ENCODE data around the gene TFPI.

Gene TFPI

DNA sequence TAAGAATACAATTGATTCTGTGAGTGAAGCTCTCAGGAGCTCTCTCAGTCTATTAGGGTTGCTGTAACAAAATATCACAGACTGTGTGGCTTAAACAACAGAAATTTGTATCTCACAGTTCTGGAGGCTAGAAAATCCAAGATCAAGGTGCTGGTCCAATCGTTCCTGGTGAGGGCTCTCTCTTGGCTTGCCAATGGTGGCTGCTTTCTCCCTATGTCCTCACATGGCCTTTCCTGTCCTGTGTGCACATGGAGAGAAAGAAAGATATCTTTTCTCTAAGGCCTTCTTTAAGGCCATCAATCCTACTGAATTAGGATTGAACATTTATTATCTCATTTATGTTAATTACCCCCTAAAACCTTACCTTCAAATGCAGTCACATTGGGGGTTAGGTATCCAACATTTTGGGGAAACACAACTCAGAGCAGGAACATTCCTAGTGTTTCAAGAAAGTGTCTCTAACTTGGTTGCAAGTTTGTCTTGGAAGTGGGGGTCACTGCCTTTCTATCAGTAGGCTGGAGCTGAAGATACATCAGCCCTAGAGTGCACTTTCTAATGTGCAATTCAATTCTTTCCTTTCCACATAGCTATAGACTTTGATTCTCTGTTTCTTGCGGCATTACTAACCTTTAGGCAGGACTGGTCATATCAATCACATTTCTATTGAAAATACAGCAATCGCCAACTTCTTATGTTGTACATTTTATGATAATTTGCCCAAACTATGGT lies 24.8 kb downstream of the TFPI start:
- H3K4me3 ChIP-seq (ENCODE audit: low read depth, low read length), result no peak overlapping the region
- in situ Hi-C loops (cut with HindIII; ENCODE audit: low sequenced_read_pairs), result no loop called here
- no peak for DNase-seq (ENCODE audit: low read depth)
- TF ChIP-seq, protein P1, sequence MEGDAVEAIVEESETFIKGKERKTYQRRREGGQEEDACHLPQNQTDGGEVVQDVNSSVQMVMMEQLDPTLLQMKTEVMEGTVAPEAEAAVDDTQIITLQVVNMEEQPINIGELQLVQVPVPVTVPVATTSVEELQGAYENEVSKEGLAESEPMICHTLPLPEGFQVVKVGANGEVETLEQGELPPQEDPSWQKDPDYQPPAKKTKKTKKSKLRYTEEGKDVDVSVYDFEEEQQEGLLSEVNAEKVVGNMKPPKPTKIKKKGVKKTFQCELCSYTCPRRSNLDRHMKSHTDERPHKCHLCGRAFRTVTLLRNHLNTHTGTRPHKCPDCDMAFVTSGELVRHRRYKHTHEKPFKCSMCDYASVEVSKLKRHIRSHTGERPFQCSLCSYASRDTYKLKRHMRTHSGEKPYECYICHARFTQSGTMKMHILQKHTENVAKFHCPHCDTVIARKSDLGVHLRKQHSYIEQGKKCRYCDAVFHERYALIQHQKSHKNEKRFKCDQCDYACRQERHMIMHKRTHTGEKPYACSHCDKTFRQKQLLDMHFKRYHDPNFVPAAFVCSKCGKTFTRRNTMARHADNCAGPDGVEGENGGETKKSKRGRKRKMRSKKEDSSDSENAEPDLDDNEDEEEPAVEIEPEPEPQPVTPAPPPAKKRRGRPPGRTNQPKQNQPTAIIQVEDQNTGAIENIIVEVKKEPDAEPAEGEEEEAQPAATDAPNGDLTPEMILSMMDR (IDR thresholded peaks at IDR 0.05; ENCODE audit: low read depth, low read length, missing control alignments), result no peak

DNA sequence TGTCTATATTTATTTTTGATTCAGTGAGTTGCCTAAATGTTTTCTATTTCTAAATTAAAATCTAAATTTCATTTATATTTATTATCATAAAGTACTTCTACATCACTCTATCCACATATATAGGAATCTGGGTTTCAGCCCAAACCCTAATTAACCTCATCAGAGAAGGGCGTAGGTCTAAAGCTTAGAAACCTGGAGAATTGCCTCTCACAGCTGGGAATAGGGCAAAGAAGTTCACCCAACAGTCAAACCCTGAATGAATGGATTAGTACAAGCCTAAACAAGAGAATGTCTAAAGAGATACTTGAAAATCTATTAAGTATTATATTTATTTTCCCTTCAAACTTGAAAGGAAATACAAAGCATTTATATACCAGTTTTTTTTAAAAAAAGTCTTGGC lies 26.2 kb downstream of the TFPI start:
- no peak for DNase-seq (ENCODE audit: low read depth)
- in situ Hi-C loops (cut with HindIII; ENCODE audit: low sequenced_read_pairs), result no loop called here
- no peak overlapping the region for H3K4me3 ChIP-seq (ENCODE audit: low read depth, low read length)
- TF ChIP-seq, protein P1 (IDR thresholded peaks at IDR 0.05; ENCODE audit: low read depth, low read length, missing control alignments), result no peak

DNA sequence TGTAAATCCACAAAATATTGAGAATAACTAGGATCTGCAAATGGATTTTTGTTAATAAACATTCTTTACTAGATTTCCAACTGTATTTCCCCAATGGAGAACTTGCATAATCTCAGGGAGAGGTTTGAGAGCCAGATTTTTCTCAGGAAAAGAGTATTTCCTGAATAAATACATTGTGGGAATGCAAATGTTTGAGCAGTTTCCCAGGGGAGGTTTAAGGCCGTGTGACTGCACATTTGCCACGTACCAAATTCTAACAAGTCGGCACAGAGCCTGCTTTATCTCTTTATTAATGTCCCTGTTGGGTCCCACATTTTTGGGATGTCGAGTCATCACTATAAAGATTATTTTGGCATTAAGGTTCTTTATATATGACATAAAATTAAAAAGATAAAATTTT lies 27.0 kb downstream of the TFPI start:
- TF ChIP-seq, protein P1 (IDR thresholded peaks at IDR 0.05; ENCODE audit: low read depth, low read length, missing control alignments), result no peak
- DNase-seq (ENCODE audit: low read depth), result peak; percentile 43
- in situ Hi-C loops (cut with HindIII; ENCODE audit: low sequenced_read_pairs), result no loop called here
- H3K4me3 ChIP-seq (ENCODE audit: low read depth, low read length), result no peak overlapping the region

DNA sequence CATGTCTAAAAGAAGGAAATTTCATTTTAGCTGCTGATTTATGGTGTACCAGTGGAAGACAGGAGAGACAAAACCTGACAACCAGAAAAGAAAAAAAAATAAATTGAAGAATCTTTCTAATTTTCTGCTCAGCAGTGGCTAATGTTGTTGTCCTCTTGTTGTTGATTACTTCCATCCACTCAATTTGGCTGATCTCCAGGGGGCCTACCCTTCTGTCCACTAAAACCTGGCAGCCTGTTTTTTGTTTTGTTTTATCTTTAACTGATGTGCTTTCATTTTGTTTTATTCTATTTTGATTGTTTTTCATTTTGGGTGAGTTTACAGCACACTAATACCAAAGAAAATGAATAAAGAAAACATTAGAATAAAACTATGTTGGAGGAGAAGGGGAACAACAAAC lies 27.4 kb downstream of the TFPI start:
- H3K4me3 ChIP-seq (ENCODE audit: low read depth, low read length), result no peak overlapping the region
- no peak for DNase-seq (ENCODE audit: low read depth)
- TF ChIP-seq, protein P1 (IDR thresholded peaks at IDR 0.05; ENCODE audit: low read depth, low read length, missing control alignments), result no peak
- in situ Hi-C loops (cut with HindIII; ENCODE audit: low sequenced_read_pairs), result no loop called here

DNA sequence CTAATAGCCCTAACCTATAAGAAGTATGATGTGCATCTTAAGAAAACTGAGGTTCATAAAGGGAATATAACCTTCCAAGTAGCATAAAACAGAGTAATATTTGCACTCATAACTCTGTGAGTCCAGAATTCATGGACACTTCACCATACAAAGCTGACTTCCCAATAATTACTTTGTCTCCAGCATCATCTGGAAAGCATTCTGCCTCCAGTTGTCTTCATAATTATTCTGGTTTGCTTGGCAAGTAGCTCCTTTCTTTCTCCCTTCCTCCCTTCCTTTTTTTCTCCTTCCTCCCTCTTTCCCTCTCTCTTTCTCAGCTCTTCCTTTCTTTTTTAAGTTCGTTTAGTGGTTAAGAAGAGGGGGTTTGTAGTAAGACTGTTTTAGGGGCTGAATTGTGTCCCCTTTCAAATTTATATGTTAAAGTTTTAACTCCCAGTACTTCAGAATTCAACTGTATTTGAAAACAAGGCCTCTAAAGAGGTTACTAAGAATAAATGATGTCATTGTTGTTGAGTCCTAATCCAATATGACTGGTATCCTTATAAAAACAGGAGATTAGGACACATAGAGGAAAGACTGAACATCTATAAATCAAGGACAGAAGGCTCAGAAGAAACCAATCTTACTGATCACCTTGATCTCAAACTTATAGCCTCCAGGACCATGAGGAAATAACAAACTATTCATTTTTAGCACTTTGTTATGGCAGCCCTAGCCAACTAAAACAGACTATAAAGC lies 28.9 kb downstream of the TFPI start:
- no peak overlapping the region for H3K4me3 ChIP-seq (ENCODE audit: low read depth, low read length)
- DNase-seq (ENCODE audit: low read depth), result no peak
- in situ Hi-C loops (cut with HindIII; ENCODE audit: low sequenced_read_pairs), result no loop called here
- TF ChIP-seq, protein P1 (IDR thresholded peaks at IDR 0.05; ENCODE audit: low read depth, low read length, missing control alignments), result no peak

DNA sequence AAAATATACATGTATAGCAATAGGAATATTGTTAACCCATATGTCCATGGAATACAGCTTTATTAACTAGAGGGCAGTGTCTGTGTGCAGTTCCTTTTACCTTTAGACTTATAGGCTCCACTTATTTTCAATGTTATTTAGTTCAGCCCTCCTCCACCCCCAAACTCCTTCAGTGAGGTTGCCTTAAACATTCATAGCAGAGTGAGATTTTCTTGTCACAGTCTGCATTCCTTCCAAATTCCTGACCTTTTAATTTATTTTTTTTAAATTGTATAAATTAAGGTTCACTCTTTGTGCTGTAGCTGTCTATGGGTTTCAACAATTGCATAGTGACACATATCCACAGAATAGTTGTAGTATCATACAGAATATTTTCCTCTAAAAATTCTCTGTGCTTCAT lies 30.9 kb downstream of the TFPI start:
- DNase-seq (ENCODE audit: low read depth), result no peak
- in situ Hi-C loops (cut with HindIII; ENCODE audit: low sequenced_read_pairs), result no loop called here
- TF ChIP-seq, protein P1 (IDR thresholded peaks at IDR 0.05; ENCODE audit: low read depth, low read length, missing control alignments), result no peak

More for the DNA sequence above, 30.9 kb downstream of the TFPI start:
- no peak overlapping the region for H3K4me3 ChIP-seq (ENCODE audit: low read depth, low read length)

Measured in astrocyte of the cerebellum (primary cell).